GM10266 (cell line): Measurements from ENCODE around the gene AFAP1L1.
"Not testable (repeated sequence)": the region's sequence is repeated elsewhere in the genome, so short reads cannot be mapped to it uniquely, and the experiment has no call there.

Source experiments
- DNase-seq: peaks from one replicate; pipeline ENCODE4 v3.0.0; 2012; ENCODE audit errors: extremely low spot score
- CTCF ChIP-seq: IDR thresholded peaks from 2 replicates; pipeline ENCODE4 v1.5.1; 2012; ENCODE audit warnings: mild to moderate bottlenecking, low read depth; ENCODE audit not compliant: control insufficient read depth, insufficient read depth; ENCODE audit errors: missing control alignments

The AFAP1L1 gene

DNA sequence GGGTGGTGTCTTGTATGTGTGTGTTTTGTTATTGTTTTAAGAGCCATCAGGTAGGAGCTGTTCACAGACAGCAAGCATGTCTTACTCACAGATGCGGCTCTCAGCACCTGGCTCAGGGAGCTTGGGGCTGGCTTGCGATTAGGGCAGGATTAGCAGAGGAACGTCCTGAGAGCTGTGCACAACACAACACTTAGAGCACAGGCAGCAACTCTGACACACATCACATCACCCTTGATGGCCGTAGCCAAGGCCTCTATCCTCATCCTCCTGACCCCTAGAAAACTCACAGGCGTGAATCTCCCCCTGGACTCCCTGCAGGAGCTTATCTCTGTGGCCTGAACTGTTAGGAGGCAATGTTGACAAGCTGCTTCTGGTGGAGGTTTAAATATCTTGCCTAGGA lies 114.5 kb downstream of the AFAP1L1 start:
- no peak for TF ChIP-seq CTCF
- no peak for DNase-seq

- no peak for DNase-seq
- no peak for TF ChIP-seq CTCF
Observed at GRCh38 chr5:149387081-149387631, 115.5 kb downstream of the AFAP1L1 start.

- TF ChIP-seq CTCF = no peak
- no peak for DNase-seq
Observed at GRCh38 chr5:149387982-149388381, 116.3 kb downstream of the AFAP1L1 start.

- no peak for TF ChIP-seq CTCF
Observed at GRCh38 chr5:149388498-149389190, 117.0 kb downstream of the AFAP1L1 start.

DNA sequence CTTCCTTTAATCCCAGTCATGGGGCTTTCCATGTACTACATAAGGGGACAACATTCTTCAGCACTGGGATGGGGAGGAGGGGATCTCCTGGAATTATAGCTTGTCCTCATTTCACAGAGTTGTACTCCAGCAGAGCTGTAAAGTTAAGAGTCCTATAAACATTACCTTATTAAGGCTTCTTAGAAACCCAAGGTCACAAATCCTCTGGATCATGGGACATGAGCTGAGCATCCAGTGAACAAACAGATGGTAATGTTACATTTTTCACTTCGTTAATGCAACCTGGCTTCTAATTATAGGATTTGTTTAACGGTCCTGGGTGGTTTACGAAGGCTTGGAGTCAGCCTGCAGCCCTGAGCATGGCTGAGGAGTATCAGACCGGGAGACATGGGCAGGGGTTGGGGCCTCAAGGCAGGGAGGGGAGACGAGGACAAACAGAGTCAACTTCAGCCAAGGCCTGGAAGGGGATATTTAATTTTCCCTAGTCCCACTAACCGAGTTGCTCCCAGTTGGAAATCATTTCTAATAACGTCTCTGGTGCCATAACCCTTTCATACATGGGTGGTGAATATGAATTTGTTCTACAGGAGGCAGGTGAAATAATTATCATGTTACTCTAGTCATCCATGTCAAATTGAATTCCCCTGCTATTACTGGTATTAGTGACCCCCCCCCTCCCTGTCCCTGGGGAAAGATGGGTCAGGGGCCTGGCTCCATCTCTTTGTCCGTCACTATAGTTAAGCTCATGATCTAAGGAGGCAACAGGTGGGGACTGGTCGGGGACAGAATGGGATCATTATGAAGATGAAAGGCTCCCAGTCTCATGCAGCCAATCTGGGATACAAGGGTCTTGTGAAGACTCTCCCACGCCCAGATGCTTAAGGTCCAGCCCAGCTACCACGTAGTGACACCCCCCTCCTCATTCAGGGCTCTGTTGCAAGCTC lies 118.2 kb downstream of the AFAP1L1 start:
- TF ChIP-seq CTCF = no peak

More at GRCh38 chr5:149388498-149389190, 117.0 kb downstream of the AFAP1L1 start:
- no peak for DNase-seq

DNA sequence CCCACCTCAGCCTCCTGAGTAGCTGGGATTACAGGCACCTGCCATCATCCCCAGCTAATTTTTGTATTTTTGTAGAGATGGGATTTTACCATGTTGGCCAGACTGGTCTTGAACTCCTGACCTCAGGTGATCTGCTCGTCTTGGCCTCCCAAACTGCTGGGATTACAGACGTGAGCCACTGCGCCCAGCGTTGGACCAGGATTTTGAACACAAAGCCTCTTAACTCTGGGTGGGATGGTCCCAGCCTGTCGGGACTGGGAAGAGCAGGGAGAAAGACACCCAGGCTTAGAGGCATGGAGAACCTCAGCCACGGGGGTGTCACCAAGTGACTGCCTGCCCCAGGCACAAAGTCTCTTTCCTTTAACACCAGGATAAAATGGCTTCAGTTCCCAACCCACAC lies 119.4 kb downstream of the AFAP1L1 start:
- DNase-seq = not testable (repeated sequence)

More for the DNA sequence above, 118.2 kb downstream of the AFAP1L1 start:
- DNase-seq = no peak
